GM19372 (cell line): Measurements from ENCODE around the gene PPP6R2.

ENCODE experiments used
- ATAC-seq: cut with Tn5 transposase; IDR thresholded peaks from one replicate; pipeline ENCODE4 v1.9.1; 2021; ENCODE audit warnings: mild to moderate bottlenecking, low read depth, moderate library complexity; ENCODE audit not compliant: unreplicated experiment

The PPP6R2 gene, protein sequence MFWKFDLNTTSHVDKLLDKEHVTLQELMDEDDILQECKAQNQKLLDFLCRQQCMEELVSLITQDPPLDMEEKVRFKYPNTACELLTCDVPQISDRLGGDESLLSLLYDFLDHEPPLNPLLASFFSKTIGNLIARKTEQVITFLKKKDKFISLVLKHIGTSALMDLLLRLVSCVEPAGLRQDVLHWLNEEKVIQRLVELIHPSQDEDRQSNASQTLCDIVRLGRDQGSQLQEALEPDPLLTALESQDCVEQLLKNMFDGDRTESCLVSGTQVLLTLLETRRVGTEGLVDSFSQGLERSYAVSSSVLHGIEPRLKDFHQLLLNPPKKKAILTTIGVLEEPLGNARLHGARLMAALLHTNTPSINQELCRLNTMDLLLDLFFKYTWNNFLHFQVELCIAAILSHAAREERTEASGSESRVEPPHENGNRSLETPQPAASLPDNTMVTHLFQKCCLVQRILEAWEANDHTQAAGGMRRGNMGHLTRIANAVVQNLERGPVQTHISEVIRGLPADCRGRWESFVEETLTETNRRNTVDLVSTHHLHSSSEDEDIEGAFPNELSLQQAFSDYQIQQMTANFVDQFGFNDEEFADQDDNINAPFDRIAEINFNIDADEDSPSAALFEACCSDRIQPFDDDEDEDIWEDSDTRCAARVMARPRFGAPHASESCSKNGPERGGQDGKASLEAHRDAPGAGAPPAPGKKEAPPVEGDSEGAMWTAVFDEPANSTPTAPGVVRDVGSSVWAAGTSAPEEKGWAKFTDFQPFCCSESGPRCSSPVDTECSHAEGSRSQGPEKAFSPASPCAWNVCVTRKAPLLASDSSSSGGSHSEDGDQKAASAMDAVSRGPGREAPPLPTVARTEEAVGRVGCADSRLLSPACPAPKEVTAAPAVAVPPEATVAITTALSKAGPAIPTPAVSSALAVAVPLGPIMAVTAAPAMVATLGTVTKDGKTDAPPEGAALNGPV

GRCh38 chr22:50342651-50343540, at the start of gene PPP6R2:
Gene PPP6R2, plus strand, starts transcription at chr22:50343327. Its CDS starts 50,582 bp downstream, at chr22:50393909.
- ATAC-seq = peak; percentile 66

DNA sequence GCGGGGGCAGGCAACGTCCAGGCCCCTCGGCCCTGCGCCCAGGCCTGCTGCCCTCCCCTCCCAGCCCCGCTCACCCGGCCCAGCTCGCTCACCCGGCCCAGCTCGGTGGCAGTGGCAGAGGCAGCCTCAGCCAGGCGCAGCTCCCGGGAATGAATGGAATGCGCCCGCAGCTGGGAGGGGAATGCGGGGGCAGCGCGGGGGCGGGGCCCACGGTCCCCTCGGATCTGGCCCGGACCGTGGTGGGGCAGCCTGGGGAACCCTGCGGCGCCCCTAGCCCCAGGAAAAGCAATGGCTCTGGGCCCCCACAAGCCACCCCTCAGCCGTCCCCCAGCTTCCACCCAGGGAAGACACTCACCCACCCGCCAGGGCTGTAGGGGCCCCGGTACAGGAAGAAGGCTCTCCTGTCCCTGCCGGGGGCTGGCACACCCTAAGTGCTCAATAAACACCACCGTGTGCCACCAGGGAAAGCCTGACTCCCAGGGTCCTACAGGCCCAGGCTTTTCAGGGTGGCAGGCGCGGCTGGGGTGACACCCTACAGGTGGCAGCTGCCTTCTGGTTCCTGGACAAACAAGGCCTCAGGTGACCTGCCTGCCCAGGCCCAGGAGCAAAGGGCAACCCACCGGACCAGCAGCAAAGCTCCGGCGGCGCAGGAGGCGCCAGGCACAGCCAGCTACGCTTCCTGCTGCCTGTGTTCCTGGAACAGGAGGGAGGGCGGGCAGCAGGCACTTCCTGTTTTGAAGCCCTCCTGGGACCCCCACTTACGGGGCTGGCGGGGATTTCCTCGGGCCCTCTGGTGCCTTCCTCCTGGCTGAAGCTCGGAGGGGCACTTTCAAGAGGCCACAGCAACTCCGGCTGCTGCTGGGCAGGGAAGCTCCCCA, 49.4 kb upstream of the PPP6R2 start:
- ATAC-seq = no peak

GRCh38 chr22:50294319-50294656, 48.8 kb upstream of the PPP6R2 start:
- ATAC-seq = no peak

DNA sequence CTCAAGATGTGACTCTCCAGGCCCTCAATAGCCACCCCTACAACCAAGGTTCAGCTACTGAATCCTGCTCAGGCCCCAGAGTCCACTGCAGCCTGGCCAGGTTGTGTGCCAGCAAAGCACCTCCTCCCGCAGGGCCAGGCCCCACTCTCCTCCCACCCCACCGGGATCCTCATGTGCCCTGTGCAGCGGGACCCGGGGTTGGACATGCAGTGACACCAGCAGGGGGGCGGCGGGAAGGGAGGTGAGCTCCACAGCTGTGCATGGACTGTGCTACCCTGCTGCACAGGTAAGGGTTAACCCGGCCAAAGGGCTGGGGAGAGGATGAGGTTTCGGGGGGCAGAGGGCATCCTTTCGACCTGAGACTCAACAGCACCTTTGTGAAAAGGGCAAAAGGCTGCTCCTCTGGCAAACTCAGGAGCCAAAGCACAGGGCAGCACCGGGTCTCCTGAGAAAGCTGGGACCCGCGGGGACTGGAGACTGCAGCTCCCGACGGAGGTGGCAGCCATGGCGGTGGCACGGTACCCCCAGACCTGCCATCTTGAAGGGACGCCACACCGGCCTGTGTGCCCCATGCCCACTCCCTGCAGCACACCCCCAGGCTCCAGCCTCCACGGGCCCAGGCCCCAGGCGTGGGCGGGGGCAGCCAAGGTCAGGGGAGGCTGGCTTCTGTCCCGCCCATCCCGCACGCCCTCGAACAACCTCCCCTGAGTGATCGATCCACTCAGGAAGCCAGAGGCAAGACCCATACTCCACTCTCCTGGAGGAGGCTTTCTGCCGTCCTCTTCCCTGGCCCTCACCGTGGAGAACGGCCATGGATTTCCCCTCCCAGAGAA, 46.3 kb upstream of the PPP6R2 start:
- no peak for ATAC-seq

DNA sequence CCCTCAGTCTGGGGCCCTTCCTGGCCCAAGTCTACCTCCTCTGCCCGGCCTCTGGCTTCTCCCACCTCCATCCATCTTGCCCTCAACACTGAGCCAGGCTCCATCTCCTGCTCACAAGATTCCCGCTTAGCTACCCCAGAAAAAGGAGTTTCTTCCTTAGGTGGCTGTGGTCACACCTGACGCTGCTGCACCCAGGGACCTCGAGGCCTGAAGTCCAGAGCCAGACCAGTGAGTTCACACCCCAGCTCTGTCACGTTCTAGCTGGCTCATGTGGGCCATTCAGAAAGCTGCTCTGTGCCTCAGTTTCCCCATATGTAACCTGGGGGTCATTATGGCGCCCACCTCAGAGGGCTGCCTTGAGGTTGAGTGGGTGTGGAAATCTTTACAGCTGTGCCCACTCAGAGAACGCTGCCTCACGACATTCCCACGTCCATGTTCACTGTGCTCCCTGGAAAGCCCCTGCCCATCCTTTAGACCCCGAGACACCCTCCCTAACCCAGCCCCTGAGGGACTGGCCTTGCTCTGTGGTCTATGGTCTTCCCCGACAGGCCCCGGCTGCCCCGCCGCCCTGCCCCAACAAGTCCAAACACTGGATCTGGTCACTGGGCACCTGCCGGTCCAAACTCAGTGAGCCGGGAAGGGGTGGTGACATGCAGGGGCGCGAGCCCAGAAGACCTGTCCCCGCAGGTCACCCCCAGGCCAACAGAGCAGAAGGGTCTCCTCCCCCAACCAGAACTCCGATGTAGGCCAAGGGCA, 45.4 kb upstream of the PPP6R2 start:
- ATAC-seq = no peak

DNA sequence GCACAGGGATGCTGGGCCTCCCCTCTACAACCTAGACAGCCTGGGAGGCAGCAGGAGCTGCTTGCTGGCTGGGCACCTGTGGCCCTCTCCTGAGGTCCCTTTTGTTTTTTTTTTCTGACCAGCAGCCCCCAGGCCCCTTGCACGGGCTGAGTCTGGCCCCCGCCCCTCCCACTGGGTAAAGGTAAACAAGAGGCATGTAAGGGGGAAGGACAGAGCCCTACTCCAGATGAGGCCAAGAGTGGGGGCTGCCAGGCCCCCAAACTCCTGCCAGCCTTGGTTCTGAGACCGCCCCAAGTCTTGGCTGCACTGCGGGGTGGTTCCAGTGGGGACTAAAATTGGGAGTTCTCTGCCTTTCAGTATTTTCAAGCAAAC, 44.9 kb upstream of the PPP6R2 start:
- no peak for ATAC-seq

- ATAC-seq = no peak
Observed at GRCh38 chr22:50298937-50299784, 44.0 kb upstream of the PPP6R2 start.

DNA sequence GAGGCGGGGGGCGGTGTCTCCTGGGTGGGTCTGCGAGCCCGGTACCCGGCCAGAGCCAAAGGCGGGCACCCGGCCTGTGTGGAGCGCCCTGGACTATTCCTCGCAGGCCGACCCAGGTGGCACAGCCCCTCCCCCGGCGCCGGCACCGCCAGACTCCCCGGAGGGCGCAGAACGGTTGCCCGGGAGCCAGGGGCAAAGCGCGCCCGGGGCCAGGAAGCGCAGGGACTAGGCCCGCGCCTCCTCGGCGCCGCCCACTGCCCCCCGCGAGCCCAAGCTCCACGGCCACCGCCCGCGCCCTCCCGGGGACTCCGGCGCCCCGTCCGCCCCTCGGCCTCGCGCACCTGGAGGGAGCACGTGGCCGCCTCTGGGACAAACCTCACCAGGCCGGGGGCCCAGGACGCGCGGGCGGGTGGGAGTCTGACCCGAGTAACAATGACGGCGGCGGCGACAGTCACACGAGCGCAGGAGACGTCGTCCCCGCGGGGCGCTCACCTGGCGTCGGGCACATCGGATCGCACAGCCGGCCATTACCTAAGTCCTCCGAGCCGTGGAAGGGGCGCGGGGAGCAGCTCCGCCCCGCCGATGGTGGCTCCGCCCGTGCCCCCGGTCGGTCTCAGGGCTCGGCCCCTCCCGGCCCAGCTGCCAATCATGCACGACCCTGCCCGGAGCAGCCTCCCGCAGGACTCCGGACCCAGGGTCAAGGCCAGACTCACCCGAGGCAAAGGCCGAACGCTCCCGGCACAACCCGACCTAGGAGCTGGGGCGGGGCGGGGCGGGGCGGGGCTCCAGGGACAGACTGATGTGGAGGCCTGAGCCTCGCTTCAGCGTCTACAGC, 43.1 kb upstream of the PPP6R2 start:
- ATAC-seq = no peak

DNA sequence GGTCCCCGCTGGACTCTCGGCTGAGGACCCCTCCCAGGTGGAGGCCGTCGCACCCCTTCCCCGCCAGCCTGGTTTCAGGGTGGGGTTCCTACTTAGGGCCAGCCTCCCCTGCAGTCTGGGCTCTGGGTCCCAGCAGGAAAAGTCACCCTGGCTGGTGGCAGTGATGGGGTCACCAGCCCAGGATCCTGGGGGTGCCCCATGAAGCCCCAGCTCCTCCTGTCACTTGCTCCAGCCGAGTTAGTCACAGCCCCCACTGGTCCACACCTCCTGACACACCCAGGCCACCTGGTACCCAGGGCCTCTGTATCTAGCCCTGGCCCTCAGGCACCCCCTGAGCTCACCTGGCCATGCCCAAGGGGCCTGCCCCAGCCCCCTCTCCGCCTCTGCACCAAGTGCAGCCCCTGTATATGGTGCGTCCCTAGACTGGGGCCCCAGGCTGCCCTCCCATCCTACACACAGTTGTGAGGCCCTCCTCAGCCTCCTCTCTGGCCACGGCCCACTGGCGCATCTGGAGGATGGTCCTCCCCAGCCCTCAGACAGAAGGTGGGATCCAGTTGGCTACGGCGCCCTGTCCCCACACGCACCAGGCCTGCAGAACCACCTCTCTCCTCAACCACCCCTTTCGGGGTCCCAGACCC, 42.4 kb upstream of the PPP6R2 start:
- no peak for ATAC-seq

DNA sequence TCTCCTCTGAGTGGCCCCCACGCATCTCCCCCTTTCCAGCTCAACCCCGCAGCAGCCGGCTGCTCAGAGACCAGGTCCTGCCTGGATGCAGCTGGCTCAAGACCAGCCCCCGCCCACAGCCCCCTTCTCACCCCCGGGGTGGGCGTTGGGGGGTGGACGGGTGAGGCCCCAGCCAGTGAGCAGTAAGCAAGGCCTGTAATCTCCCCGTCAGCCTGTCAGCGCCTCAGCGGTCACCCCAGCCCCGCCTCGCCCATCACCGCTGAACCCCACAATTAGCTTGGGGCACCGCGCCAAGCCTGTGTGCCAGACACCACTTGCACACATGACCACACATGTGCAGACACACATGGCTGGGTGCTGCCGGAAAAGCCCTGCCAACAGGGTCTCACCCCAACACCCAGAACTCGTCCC, 41.5 kb upstream of the PPP6R2 start:
- ATAC-seq = no peak

DNA sequence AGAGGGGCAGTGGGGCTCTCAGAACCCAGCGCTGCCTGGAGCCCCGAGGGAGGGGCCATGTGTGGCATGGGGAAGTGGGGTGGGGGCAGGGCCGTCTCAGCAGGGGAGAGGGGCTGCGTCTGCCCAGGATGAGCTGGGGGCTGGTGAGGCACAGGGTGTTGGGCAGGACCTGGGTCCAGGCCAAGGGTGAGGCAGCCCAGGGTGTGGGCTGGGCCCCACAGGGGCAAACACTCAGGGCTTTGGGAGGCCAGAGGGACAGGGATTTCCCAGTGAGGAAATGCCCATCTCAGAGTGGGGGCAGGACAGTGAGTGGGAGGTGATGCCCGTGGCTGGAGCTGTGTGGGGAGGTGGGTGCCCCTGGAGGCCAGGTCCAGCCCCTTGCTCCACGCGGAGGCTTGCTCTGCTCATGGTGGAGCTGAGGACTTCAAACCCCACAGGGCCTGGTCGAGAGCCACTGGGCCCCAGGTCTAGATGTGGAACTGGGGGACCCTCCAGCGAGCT, 41.0 kb upstream of the PPP6R2 start:
- ATAC-seq = no peak

DNA sequence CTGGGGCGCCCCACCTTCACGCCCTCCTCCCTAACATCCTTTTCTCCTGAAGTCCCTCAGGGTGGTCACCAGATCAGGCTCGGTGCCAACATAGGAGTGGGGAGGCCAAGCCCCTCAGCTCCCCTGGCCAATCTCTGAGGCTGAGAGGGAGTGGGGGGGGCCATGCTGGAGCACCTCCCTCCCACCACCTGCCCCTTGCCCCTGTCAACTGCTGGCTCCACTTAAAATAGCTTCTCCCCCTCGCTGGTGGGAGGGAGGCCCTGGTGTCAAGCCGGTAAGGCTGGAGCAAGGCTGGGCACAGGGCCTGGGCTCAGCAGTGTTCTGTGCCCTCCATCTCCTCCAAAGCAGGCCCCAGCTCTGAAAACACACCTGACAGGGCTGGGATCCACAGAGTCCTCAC, 40.6 kb upstream of the PPP6R2 start:
- ATAC-seq = no peak

- no peak for ATAC-seq
Observed at GRCh38 chr22:50303515-50303847, 39.6 kb upstream of the PPP6R2 start.

GRCh38 chr22:50303848-50304527, 39.1 kb upstream of the PPP6R2 start:
- ATAC-seq = no peak
